ENCODE data around the gene RPL12.
"Not testable (repeated sequence)": the region's sequence is repeated elsewhere in the genome, so short reads cannot be mapped to it uniquely, and the experiment has no call there.

Gene RPL12

DNA sequence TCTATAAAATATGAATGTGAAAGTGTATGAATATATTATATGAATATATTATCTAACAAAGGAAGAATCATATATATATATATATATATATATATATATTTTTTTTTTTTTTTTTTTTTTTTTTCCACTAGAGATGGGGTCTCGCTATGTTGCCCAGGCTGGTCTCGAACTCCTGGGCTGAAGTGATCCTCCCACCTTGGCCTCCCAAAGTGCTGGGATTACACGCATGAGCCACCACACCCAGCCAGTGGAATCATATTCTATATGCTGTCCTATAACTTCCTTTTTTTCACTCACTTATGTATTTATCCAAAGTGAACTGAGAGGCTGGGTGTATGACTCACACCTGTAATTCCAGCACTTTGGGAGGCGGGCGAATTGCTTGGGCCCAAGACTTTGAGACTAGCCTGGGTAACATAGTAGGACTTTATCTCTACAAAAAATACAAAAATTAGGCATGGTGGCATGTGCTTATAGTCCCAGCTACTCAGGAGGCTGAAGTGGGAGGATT is 15.3 kb upstream of the RPL12 start:
- DNase-seq, result not testable (repeated sequence)

- DNase-seq, result no peak
These were observed 12.7 kb upstream of the RPL12 start for GRCh38 chr9:127463911-127464310.

DNA sequence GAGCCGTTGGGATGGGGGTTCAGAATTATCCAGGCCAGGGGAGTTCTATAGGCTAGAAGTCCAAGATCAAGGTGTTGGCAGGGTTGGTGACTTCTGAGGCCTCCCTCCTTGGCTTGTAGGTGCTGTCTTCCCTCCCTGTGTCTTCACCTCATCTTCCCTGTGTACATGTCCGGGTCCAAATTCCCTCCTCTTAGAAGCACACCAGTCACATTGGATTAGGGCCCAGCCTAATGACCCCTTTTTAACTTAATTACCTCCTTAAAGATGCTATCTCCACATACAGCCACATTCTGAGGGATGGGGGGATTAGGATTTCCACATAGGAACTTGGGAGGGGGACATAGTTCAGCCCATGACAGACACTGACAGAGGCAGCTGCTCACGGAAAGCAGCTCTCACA is 12.2 kb upstream of the RPL12 start:
- DNase-seq, result no peak

- no peak for DNase-seq
These were observed 7.7 kb upstream of the RPL12 start for GRCh38 chr9:127458921-127459320.

GRCh38 chr9:127457191-127457878 is 6.1 kb upstream of the RPL12 start:
- DNase-seq, result no peak

GRCh38 chr9:127455324-127455992 is 4.3 kb upstream of the RPL12 start:
- DNase-seq, result peak; percentile 41

DNA sequence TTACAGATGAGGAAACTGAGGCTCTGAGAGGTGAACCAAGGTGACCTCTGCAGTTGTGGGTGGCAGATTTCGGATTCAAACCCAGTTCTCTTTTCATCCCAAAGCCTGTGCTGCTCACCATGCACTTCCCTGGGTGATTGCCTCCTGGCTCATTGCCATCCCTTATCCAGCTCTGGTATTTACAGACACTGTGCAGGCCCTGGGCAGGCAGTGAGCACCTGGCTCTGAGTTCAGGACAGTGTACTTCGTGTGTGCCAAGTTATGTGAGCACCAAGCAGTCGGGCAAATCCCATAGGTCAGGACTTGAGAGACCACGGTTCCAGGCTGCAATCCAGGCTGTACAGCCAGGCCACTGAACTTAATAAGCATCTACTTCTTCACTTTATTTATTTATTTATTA is 1.5 kb upstream of the RPL12 start:
- DNase-seq, result no peak

DNA sequence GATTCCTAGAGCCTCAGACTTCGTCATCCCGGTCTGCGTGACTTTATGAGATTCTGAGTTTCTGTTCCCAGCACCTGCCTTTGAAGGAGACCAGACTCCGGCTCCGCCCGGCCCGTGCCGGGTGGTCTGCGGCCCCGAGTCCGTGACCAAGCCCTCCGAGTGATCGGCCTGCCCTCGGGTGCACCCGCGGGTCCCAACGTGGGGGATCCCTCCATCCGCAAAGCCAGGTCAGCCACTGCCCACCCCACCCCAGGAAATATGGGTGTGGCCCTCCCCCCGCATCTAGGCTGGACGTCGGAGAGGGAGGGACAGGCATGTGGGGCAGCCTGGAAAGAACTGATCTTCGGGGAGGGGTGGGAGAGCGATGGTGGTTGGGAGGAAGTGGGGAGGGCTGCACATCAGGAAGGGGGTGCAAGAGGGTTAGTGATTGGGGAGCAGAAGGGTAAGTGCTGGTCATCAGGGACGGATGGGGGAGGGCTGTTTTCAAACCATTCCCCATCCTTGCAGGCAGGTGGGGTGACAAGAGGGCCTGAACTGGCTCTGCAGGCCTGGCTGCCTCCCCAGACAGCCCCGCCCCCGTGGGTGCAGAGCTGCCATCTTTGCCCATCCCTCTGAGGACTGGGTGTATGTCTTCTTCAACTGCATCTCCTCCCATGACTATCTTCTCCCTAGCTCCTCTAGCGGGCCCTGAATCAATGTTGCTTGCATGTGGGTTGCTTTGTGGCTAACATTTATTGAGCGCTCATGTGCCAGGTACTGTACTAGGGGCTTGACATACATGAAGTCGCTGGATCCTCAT is 851 bp upstream of the RPL12 start:
- peak; percentile 59 for DNase-seq

DNA sequence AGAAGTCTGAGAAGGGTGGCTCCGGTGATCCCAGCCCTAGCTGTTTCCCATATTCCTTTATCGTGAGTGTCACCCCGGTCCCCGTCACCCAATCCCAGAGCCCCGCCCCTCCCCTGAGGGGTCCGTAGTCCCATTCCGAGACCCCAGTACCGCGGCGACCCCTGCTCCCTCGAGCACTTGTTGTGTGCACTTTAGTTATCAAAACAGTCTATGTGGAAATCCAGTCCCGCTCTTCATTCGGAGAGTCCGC is 327 bp upstream of the RPL12 start:
- no peak for DNase-seq

DNA sequence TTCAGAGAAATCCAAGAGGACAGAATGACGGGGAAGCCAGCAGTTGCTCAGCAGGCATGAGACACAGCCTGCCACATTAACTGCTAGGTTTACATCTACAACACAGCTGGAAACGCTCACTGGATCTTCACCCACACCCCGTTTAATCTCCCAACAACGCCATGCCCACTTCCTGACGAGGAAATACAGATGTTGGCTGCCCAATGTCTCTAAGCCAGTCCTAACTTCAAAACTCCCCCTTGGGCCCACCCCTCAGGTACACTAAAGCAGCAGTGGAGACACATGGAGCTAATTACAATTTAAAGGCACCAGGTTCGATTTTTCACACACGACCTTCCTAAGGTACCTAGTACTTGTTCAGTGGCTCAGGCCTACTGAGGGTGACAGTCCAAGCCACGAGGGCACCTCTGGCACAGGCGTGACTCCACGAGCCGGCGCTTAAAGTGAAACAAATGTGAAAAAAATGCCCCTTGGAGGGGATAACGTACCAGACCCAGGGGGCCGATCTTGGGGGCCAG is 904 bp downstream of the RPL12 start:
- DNase-seq, result no peak

GRCh38 chr9:127449332-127449966 is 1.8 kb downstream of the RPL12 start:
- no peak for DNase-seq

- DNase-seq, result no peak
These were observed 2.9 kb downstream of the RPL12 start for GRCh38 chr9:127448112-127448805.

DNA sequence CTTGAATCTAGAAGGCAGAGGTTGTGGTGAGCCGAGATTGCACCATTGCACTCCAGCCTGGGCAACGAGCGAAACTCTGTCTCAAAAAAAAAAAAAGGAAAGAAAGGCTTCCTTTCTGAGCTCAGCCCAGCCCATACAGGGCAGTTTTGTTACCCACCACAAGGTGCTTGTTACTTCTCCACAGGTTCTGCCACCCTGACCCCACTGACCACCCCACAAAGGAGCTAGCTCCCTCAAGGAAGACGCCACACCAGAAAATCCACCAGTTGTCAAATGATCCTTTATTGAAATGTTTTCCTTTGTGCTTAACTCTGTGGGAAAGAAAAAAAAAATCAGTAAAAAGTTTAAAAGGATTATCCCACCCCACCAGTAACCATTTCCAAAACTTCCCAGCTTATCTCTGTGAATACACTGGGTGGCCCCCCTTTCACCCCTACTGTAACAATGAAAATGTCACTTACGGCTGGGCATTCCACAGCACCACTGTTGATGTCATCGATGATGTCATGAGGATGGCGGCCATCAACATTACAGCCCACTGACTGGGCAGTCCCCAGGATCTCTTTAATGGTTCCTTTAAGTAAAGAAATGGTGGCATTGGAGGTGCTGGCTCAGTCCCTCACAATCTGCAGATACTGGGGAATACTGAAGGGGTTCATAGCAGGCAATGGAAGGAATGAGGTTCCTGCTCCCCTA is 3.6 kb downstream of the RPL12 start:
- DNase-seq, result no peak

- DNase-seq, result no peak
These were observed 4.3 kb downstream of the RPL12 start for GRCh38 chr9:127446713-127447415.

DNA sequence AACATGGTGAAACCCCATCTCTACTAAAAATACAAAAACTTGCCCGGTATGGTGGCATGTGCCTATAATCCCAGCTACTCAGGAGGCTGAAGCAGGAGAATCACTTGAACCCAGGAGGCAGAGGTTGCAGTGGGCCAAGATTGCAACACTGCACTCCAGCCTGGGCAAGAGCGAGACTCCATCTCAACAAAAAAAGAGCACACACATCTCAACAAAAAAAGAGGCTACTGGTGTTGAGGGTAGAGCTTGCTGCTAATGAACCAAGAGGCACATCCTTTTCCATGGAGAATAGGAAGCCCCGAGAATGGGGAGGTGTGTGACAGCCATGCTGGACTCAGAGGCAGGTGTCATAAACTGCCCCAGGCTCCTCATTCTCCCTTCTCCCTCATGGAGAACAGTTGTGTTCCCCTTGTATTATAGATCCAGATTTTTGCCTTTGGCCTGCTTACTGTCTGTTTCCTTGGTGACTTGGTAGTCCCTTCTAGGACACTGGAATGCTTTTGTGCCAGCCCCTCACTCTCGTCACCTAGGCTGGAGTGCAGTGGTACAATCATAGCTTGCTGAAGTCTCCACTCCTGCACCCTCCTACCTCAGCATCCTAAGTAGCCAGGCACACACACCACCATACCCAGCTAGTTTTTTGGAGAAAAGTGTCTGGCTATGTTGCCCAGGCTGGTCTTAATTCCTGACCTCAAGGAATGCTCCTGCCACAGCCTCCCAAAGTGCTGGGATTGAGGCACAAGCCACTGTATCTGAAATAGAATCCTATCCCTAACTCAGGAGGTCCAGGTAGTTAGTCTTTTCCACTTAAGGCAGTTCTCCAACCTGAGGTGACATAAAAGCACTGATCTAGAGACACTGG is 5.1 kb downstream of the RPL12 start:
- DNase-seq, result no peak

- DNase-seq, result no peak
These were observed 6.0 kb downstream of the RPL12 start for GRCh38 chr9:127444921-127445850.

DNA sequence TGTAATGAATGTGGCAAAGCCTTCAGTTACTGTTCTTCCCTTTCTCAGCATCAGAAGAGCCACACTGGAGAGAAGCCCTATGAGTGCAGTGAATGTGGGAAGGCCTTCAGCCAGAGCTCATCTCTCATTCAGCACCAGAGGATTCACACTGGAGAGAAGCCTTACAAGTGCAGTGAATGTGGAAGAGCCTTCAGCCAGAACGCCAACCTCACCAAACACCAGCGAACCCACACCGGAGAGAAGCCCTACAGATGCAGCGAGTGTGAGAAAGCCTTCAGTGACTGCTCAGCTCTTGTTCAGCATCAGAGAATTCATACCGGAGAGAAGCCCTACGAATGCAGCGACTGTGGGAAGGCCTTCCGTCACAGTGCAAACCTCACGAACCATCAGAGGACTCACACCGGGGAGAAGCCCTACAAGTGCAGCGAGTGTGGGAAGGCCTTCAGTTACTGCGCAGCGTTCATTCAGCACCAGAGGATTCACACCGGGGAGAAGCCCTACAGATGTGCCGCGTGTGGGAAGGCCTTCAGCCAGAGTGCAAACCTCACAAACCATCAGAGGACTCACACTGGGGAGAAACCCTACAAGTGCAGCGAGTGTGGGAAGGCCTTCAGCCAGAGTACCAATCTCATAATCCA is 6.8 kb downstream of the RPL12 start:
- DNase-seq, result no peak

GRCh38 chr9:127438394-127438793 is 12.8 kb downstream of the RPL12 start:
- no peak for DNase-seq
